GM11168 (cell line): Measurements from ENCODE around the gene NELL1.
"Not testable (repeated sequence)": the region's sequence is repeated elsewhere in the genome, so short reads cannot be mapped to it uniquely, and the experiment has no call there.

Experiments
- in situ Hi-C: fragments of 300-500 bp; cut with MboI; formaldehyde crosslinking; loops from one replicate; pipeline ENCODE4 v1.12.0; 2022; ENCODE audit warnings: low sequenced_read_pairs; ENCODE audit not compliant: unreplicated experiment

Gene NELL1

DNA sequence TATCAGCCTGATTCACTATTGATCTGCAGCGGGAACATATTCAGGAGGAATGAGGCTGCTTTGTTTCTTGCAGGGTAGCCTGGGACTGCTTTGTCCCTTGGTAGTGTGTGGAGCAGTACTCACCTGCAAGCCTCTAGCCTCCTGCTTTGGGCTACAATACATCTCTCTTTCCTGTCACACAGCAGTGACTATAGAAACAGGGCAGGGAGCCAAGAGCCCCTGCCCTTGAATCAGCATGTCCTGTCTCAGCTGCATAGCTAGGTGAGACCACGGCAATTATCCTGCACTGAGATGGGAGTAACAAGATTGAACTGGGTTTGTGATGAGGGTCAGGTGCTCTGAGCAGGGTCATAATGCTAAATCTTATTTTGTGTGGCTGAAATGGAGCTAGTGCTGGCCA, 191.9 kb downstream of the NELL1 start:
- in situ Hi-C loops = no loop called here

DNA sequence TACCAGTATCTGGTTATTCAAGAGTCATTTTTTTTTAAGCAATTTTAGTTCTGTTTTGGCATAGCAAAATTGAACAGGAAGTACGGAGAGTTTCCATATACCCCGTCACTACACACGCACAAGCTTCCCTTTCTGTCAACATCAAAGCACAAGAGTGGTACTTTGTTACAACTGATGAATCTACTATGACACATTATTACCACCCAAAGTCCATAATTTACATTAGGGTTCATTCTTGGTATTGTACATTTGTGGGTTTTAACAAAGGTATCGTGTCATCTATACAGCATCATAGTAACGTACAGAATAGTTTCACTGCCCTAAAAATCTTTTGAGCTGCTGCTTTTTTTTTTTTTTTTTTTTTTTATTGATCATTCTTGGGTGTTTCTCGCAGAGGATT, 192.9 kb downstream of the NELL1 start:
- in situ Hi-C loops = not testable (repeated sequence)

DNA sequence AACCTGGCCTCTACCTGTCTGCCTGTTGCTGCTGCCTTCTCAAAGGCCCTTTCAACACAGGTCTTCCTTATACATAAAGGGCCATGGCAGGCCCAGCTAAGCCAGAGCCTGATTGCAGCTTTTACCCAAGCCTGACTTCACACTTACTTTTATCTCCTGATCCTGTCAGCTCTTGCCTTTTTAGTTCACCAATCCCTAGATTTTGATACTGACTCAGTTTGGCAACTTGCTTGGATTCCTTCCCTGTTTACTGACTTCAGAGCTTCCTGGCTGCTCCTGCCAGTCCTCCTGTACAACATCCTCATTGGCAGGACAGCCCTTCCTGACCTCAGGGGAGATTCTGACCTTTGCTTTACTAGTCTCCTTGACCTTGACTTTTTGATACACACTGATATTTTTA, 195.2 kb downstream of the NELL1 start:
- in situ Hi-C loops = no loop called here

- in situ Hi-C loops = no loop called here
These were observed 195.8 kb downstream of the NELL1 start for GRCh38 chr11:20865161-20865560.

GRCh38 chr11:20869123-20869522, 199.7 kb downstream of the NELL1 start:
- in situ Hi-C loops = no loop called here

GRCh38 chr11:20873054-20873453, 203.7 kb downstream of the NELL1 start:
- in situ Hi-C loops = no loop called here

- in situ Hi-C loops = no loop called here
These were observed 205.0 kb downstream of the NELL1 start for GRCh38 chr11:20874358-20874757.

- in situ Hi-C loops = no loop called here
These were observed 206.5 kb downstream of the NELL1 start for GRCh38 chr11:20875889-20876288.

- in situ Hi-C loops = no loop called here
These were observed 207.4 kb downstream of the NELL1 start for GRCh38 chr11:20876738-20877137.

- in situ Hi-C loops = no loop called here
These were observed 210.7 kb downstream of the NELL1 start for GRCh38 chr11:20880094-20880493.

DNA sequence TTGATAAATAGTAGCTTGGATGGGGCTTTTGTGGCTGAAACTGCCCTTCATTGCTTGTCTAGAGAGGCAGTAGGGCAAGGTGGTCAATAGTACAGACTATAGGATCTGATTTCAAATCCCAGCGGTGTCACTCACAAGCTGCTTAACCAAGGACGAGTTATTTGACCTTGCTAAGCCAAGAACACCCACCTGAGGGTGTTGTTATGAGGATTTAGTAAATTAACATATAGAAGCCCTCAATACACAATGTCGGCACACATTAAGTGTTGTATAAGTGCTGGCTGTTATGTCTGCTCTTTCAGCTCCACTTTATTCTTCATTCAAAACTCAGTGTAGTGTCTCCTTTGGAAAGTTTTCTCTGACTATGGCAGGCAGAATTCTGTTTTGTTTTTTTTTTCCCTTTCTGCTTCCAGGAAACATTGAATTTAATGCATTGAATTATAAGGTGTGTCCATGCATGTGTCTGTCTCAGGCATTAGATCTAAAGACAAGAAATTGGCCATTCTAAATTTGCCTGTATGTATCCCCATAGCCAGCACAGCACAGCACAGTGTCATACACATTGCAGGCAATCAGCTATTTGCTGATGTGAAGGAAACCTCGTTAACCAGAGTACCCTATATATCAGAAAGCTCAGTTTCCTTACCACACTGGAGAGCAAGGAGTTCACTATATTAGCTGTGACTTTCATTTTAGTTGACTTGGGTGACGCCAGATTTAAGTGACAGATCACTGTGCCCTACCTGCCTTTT, 212.1 kb downstream of the NELL1 start:
- in situ Hi-C loops = no loop called here

GRCh38 chr11:20887137-20887536, 217.8 kb downstream of the NELL1 start:
- in situ Hi-C loops = no loop called here

- in situ Hi-C loops = no loop called here
These were observed 224.9 kb downstream of the NELL1 start for GRCh38 chr11:20894296-20894695.

DNA sequence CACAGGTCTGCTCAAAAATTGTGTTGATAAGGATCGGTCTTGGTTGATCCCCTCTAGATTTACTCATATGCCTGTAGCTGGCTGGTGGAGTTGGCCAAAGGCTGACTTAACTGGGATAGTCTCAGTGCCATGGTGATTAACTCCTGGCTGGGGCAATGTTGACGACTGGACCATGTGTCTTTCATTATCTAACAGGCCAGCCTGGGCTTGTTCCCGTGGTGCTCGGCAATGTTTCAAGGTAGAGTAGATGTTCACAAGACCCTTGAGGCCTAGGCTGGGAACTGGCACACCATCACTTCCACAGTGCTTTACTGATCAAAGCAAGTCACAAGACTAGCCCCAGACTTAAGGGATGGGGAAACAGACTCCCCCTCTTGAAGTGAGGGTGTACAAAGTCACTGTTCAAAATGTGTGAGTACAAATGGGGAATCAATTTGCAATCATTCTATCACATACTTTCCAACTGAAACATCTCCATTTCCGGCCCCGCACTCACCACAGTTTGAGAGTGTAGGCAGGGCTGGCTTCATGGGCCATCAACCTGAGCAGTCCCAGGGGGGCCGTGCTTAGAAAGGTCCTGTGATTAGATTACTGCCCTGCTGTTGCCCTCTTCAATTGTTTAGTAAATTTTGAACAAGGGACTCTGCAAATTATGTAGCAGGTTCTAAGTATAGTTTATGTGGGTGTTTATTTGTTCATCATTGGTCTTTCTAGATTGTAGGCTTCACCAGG, 240.8 kb downstream of the NELL1 start:
- in situ Hi-C loops = no loop called here

DNA sequence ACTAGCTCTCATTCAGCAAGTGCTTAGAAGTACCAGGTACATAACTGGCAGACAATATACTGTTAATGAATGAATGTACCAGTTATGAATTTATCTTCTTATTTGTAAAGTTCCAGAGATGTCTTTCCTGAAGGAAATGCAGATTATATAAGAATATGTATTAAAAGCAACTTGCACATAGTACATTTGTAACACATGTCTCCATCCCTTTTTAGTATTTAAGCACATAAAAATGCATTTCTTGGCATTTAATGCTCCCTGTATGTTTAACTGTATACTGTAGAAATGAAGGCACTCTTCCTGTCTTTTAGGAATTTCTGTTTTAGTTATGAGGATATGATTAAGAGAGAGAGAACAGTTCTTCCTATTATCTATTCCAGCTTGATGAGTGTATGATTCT, 241.3 kb downstream of the NELL1 start:
- in situ Hi-C loops = no loop called here

DNA sequence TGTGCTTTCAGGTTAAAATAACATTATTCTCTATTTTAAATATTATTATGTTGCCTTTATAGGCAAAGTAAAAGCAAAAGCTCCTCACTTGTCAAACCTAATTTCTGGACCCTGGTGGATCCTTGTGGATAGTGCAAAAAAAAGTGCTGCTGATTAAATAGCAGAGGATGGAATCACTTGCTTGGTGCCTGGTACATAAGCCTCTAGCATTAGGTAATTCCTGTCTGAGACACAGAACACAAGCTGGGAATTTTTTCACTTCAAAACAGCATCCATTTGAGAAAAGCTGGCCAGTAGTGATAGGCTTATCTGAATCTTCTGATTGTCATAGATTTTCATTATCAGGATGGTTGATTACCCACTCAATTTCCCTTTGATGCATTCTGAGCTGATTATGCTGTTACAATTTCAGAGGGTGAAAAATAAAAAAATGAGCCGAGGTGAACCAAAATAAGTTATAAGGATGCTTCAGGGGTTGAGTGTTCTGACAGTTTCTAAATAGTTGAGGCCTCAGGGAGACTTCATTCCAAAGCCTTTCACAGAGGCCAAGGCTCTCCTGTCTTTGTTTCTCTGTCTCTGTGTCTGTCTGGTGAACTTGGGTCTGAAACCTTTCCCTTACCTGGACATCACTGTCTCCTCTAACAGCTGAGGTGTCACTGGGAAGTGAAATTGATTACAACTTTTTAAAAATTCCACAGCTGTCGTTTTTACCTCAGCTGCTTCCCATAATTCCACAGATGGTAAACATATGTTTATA, 242.9 kb downstream of the NELL1 start:
- in situ Hi-C loops = no loop called here

- in situ Hi-C loops = no loop called here
These were observed 243.6 kb downstream of the NELL1 start for GRCh38 chr11:20912922-20913512.

DNA sequence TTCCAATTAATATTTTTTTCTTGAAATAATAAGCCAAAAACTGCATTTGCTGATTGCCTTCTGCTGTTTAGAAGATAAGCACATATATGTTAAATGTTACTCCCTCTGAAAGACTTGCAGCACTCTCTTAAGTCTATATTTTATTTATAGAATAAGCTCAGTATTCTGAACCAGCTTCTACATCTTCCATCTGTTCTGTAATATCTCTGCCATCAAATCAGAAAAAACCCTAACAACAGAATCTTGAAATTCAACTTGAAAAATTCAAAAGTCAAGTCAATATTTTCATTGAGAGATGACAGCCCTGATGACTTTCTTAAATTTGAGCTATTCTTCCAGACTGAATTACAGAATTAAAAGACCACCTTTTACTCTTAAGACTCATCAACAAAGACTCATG, 247.9 kb downstream of the NELL1 start:
- in situ Hi-C loops = no loop called here

DNA sequence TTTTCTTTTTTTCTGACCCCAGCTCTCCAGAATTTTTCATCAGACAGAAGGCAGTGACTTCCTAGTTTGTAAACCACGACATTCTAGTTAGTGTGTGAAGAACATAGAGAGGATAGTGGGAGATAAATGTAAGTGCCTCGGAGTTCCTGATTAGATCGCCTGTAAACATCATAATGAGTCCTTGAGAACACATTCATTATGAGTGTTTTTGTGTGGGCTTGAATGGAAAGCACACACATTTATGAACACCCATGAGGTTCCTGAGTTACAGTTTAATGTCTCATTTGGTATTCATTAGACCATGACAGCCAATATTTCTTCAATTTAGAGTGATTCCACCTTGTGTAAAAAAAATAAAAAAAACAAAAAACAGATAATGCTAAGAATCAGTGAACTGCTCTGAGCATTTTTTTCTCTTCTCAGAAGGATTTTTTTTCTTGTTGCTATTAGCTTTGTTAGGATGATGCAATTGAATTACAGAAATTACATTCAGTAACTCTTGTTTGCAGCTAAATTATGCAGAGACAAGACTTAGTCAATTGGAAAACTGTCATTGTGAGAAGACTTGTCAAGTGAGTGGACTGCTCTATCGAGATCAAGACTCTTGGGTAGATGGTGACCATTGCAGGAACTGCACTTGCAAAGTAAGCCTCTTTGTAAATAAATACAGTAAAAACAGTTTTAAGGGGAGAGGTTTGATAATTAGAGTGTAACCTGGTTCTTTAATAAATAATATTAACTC, 257.6 kb downstream of the NELL1 start:
- in situ Hi-C loops = no loop called here

- in situ Hi-C loops = no loop called here
These were observed 261.6 kb downstream of the NELL1 start for GRCh38 chr11:20931029-20931428.
